ENCODE data around the gene ACTA1.

DNA sequence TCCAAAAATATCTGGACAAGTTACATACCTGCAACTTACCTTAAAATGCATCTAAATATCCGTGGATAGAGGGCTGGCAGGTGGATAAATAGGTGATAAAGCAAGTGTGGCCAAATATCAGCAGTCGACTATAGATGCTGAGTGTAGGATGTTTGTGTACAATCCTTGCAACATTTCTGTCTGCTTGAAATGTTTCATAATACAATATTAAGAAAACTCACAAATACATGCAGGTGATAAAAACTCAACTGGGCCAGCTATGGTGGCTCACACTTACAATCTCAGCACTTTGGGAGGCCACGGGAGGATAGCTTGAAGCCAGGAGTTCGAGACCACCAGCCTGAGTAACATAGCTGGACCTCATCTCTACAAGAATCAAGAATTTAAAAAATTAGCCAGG, 41.0 kb downstream of the ACTA1 start:
- TF ChIP-seq, protein P1, sequence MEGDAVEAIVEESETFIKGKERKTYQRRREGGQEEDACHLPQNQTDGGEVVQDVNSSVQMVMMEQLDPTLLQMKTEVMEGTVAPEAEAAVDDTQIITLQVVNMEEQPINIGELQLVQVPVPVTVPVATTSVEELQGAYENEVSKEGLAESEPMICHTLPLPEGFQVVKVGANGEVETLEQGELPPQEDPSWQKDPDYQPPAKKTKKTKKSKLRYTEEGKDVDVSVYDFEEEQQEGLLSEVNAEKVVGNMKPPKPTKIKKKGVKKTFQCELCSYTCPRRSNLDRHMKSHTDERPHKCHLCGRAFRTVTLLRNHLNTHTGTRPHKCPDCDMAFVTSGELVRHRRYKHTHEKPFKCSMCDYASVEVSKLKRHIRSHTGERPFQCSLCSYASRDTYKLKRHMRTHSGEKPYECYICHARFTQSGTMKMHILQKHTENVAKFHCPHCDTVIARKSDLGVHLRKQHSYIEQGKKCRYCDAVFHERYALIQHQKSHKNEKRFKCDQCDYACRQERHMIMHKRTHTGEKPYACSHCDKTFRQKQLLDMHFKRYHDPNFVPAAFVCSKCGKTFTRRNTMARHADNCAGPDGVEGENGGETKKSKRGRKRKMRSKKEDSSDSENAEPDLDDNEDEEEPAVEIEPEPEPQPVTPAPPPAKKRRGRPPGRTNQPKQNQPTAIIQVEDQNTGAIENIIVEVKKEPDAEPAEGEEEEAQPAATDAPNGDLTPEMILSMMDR (IDR thresholded peaks at IDR 0.05; ENCODE audit: borderline replicate concordance, extremely low read depth, low read length, poor library complexity, severe bottlenecking), result no peak
- no peak for TF ChIP-seq EZH2 (IDR thresholded peaks at IDR 0.05; ENCODE audit: borderline replicate concordance, low read depth, low read length, severe bottlenecking)

Measured in DND-41 (cell line).